HEK293 (cell line): ENCODE data around the gene NRROS.

Source experiments
- KLF1 ChIP-seq: fragments of 450-650 bp; formaldehyde crosslinking; IDR thresholded peaks from 2 replicates; pipeline ENCODE4 v1.5.1; 2016; ENCODE audit warnings: missing biosample characterization, missing genetic modification characterization
- PRDM1 ChIP-seq: fragments of 450-650 bp; formaldehyde crosslinking; IDR thresholded peaks from 2 replicates; pipeline ENCODE4; 2016; ENCODE audit warnings: missing biosample characterization, missing genetic modification characterization
- SETDB1 ChIP-seq: IDR thresholded peaks from one replicate; pipeline ENCODE4 v1.6.1; 2017; ENCODE audit warnings: mild to moderate bottlenecking, low read length, moderate library complexity, mixed read lengths; ENCODE audit not compliant: insufficient read length
- TCF7L2 ChIP-seq: IDR thresholded peaks from 2 replicates; pipeline ENCODE4 v1.6.1; 2011; ENCODE audit warnings: low read depth, mild to moderate bottlenecking, inconsistent platforms, low read length, moderate library complexity, borderline replicate concordance
- ZFP69B ChIP-seq: fragments of 450-650 bp; formaldehyde crosslinking; IDR thresholded peaks from 2 replicates; pipeline ENCODE4 v1.5.1; 2016; ENCODE audit warnings: missing biosample characterization, missing genetic modification characterization
- ZNF112 ChIP-seq: fragments of 450-650 bp; formaldehyde crosslinking; IDR thresholded peaks from 2 replicates; pipeline ENCODE4 v1.5.0; 2017; ENCODE audit warnings: missing biosample characterization, missing genetic modification characterization
- ZNF132 ChIP-seq: fragments of 450-650 bp; formaldehyde crosslinking; IDR thresholded peaks from 2 replicates; pipeline ENCODE4 v1.5.1; 2017; ENCODE audit warnings: missing biosample characterization, missing genetic modification characterization, borderline replicate concordance
- ZNF16 ChIP-seq: fragments of 450-650 bp; formaldehyde crosslinking; IDR thresholded peaks from 2 replicates; pipeline ENCODE4 v1.5.1; 2016; ENCODE audit warnings: low read depth, missing biosample characterization, missing genetic modification characterization
- ZNF175 ChIP-seq: fragments of 450-650 bp; formaldehyde crosslinking; IDR thresholded peaks from 2 replicates; pipeline ENCODE4 v1.5.1; 2016; ENCODE audit warnings: missing biosample characterization, missing genetic modification characterization
- ZNF223 ChIP-seq: fragments of 450-650 bp; formaldehyde crosslinking; IDR thresholded peaks from 2 replicates; pipeline ENCODE4 v1.5.1; 2016; ENCODE audit warnings: missing biosample characterization, missing genetic modification characterization
- ZNF24 ChIP-seq: fragments of 450-650 bp; formaldehyde crosslinking; IDR thresholded peaks from 2 replicates; pipeline ENCODE4 v1.5.1; 2016; ENCODE audit warnings: missing biosample characterization, missing genetic modification characterization
- ZNF311 ChIP-seq: fragments of 450-650 bp; formaldehyde crosslinking; IDR thresholded peaks from 2 replicates; pipeline ENCODE4 v1.5.1; 2017; ENCODE audit warnings: missing biosample characterization, missing genetic modification characterization, borderline replicate concordance
- ZNF37A ChIP-seq: fragments of 450-650 bp; IDR thresholded peaks from 2 replicates; pipeline ENCODE4 v1.5.1; 2018; ENCODE audit warnings: missing biosample characterization, missing genetic modification characterization
- ZNF404 ChIP-seq: fragments of 450-650 bp; formaldehyde crosslinking; IDR thresholded peaks from 2 replicates; pipeline ENCODE4 v1.5.1; 2017; ENCODE audit warnings: missing biosample characterization, missing genetic modification characterization
- ZNF473 ChIP-seq: fragments of 450-650 bp; formaldehyde crosslinking; IDR thresholded peaks from 2 replicates; pipeline ENCODE4 v1.5.1; 2017; ENCODE audit warnings: missing biosample characterization, missing genetic modification characterization
- ZNF510 ChIP-seq: fragments of 450-650 bp; formaldehyde crosslinking; IDR thresholded peaks from 2 replicates; pipeline ENCODE4 v1.5.1; 2018; ENCODE audit warnings: mild to moderate bottlenecking, missing genetic modification characterization, missing biosample characterization; ENCODE audit not compliant: insufficient replicate concordance
- ZNF555 ChIP-seq: fragments of 450-650 bp; formaldehyde crosslinking; conservative IDR thresholded peaks from 2 replicates; pipeline ENCODE4 v1.5.1; 2017; ENCODE audit warnings: missing biosample characterization, mild to moderate bottlenecking, missing genetic modification characterization, inconsistent platforms
- ZNF600 ChIP-seq: fragments of 450-650 bp; formaldehyde crosslinking; IDR thresholded peaks from 2 replicates; pipeline ENCODE4 v1.5.1; 2016; ENCODE audit warnings: missing biosample characterization, missing genetic modification characterization
- ZSCAN30 ChIP-seq: fragments of 450-650 bp; IDR thresholded peaks from 2 replicates; pipeline ENCODE4 v1.5.1; 2018; ENCODE audit warnings: missing biosample characterization, mild to moderate bottlenecking, missing genetic modification characterization, moderate library complexity
- TF ChIP-seq, protein P1 (sequence below): fragments of 450-650 bp; formaldehyde crosslinking; optimal IDR thresholded peaks from 2 replicates; pipeline ENCODE3; 2016; ENCODE audit warnings: missing biosample characterization, mild to moderate bottlenecking, missing genetic modification characterization
- TF ChIP-seq, protein P2 (sequence below): fragments of 450-650 bp; formaldehyde crosslinking; IDR thresholded peaks from 2 replicates; pipeline ENCODE4 v1.5.1; 2016; ENCODE audit warnings: missing biosample characterization, missing genetic modification characterization, low read depth
- TF ChIP-seq, protein P3 (sequence below): fragments of 450-650 bp; formaldehyde crosslinking; IDR thresholded peaks from 2 replicates; pipeline ENCODE4 v1.5.1; 2016; ENCODE audit warnings: missing biosample characterization, missing genetic modification characterization
- TF ChIP-seq, protein P4 (sequence below): fragments of 450-650 bp; formaldehyde crosslinking; IDR thresholded peaks from 2 replicates; pipeline ENCODE4 v1.5.1; 2017; ENCODE audit warnings: missing biosample characterization, missing genetic modification characterization
- TF ChIP-seq, protein P5 (sequence below): fragments of 450-650 bp; formaldehyde crosslinking; IDR thresholded peaks from 2 replicates; pipeline ENCODE4 v1.5.1; 2016; ENCODE audit warnings: missing biosample characterization, missing genetic modification characterization
- TF ChIP-seq, protein P6 (sequence below): fragments of 450-650 bp; formaldehyde crosslinking; IDR thresholded peaks from 2 replicates; pipeline ENCODE4 v1.5.1; 2016; ENCODE audit warnings: missing biosample characterization, missing genetic modification characterization
- TF ChIP-seq, protein P7 (sequence below): fragments of 450-650 bp; formaldehyde crosslinking; IDR thresholded peaks from 2 replicates; pipeline ENCODE4 v1.5.1; 2016; ENCODE audit warnings: missing biosample characterization, missing genetic modification characterization, low read depth

NRROS gene

DNA sequence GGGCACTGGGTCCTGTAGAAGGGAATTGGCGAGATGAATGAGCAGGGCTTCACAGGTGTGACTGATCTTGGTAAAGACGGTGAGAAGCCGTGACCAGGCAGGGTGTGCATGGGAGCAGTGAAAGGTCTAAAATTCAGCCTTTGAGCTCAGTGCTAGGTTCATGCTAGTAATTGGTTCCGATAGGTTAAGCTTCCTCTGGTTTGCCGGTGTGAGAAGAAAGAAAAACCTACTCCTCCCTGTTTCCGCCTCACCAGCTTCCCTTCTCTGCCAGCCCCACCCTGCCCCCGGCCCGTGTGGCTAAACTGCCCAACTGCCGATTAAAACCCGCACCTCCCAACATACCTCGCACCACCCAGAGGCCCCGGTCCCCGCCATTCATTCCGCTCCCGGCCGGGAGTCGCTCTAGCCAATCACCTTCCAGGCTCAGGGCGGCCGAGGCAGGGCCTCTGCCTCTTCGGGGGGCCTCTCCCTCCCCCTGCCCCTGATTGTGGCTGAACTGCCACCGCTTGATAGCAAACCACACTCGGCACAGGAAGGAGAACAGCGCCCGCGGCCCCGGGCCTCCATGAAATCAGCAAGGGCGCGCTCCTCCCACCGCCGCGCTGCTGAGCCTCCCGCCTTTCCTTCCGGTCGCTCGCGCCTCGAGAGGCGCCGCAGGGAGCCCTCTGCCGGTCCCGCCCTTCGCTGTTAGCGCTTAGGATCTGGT lies 7.3 kb upstream of the NRROS start (continued):
- TF ChIP-seq ZNF223 (no peak), ZNF600 (tag by site-specific recombination) (no peak), ZNF510 (tag by site-specific recombination) (no peak), ZFP69B (tag by site-specific recombination) (peak; percentile 10; the same call in 1 of the 2 replicates), ZNF37A (no peak), ZNF112 (tag by site-specific recombination) (no peak), KLF1 (tag by site-specific recombination) (peak; percentile 80), ZNF24 (tag by site-specific recombination) (0 out of 2 replicates have a peak, but pooled peaks have one; percentile 36), ZNF473 (tag by site-specific recombination) (no peak), ZNF311 (no peak), TCF7L2 (no peak), ZNF175 (no peak), ZSCAN30 (tag by site-specific recombination) (0 out of 2 replicates have a peak, but pooled peaks have one; percentile 52), ZNF132 (tag by site-specific recombination) (no peak), ZNF555 (tag by site-specific recombination) (no peak), ZNF404 (no peak), PRDM1 (tag by site-specific recombination) (0 out of 2 replicates have a peak, but pooled peaks have one; percentile 46), SETDB1 (no peak), ZNF16 (tag by site-specific recombination) (no peak)
- TF ChIP-seq, protein P1, sequence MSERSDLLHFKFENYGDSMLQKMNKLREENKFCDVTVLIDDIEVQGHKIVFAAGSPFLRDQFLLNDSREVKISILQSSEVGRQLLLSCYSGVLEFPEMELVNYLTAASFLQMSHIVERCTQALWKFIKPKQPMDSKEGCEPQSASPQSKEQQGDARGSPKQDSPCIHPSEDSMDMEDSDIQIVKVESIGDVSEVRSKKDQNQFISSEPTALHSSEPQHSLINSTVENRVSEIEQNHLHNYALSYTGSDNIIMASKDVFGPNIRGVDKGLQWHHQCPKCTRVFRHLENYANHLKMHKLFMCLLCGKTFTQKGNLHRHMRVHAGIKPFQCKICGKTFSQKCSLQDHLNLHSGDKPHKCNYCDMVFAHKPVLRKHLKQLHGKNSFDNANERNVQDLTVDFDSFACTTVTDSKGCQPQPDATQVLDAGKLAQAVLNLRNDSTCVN (tag by site-specific recombination): peak; percentile 85
- TF ChIP-seq, protein P2, sequence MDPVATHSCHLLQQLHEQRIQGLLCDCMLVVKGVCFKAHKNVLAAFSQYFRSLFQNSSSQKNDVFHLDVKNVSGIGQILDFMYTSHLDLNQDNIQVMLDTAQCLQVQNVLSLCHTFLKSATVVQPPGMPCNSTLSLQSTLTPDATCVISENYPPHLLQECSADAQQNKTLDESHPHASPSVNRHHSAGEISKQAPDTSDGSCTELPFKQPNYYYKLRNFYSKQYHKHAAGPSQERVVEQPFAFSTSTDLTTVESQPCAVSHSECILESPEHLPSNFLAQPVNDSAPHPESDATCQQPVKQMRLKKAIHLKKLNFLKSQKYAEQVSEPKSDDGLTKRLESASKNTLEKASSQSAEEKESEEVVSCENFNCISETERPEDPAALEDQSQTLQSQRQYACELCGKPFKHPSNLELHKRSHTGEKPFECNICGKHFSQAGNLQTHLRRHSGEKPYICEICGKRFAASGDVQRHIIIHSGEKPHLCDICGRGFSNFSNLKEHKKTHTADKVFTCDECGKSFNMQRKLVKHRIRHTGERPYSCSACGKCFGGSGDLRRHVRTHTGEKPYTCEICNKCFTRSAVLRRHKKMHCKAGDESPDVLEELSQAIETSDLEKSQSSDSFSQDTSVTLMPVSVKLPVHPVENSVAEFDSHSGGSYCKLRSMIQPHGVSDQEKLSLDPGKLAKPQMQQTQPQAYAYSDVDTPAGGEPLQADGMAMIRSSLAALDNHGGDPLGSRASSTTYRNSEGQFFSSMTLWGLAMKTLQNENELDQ (tag by site-specific recombination): no peak
- TF ChIP-seq, protein P3, sequence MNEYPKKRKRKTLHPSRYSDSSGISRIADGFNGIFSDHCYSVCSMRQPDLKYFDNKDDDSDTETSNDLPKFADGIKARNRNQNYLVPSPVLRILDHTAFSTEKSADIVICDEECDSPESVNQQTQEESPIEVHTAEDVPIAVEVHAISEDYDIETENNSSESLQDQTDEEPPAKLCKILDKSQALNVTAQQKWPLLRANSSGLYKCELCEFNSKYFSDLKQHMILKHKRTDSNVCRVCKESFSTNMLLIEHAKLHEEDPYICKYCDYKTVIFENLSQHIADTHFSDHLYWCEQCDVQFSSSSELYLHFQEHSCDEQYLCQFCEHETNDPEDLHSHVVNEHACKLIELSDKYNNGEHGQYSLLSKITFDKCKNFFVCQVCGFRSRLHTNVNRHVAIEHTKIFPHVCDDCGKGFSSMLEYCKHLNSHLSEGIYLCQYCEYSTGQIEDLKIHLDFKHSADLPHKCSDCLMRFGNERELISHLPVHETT (tag by site-specific recombination): no peak
- TF ChIP-seq, protein P4, sequence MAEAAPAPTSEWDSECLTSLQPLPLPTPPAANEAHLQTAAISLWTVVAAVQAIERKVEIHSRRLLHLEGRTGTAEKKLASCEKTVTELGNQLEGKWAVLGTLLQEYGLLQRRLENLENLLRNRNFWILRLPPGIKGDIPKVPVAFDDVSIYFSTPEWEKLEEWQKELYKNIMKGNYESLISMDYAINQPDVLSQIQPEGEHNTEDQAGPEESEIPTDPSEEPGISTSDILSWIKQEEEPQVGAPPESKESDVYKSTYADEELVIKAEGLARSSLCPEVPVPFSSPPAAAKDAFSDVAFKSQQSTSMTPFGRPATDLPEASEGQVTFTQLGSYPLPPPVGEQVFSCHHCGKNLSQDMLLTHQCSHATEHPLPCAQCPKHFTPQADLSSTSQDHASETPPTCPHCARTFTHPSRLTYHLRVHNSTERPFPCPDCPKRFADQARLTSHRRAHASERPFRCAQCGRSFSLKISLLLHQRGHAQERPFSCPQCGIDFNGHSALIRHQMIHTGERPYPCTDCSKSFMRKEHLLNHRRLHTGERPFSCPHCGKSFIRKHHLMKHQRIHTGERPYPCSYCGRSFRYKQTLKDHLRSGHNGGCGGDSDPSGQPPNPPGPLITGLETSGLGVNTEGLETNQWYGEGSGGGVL: peak; percentile 72
- TF ChIP-seq, protein P5, sequence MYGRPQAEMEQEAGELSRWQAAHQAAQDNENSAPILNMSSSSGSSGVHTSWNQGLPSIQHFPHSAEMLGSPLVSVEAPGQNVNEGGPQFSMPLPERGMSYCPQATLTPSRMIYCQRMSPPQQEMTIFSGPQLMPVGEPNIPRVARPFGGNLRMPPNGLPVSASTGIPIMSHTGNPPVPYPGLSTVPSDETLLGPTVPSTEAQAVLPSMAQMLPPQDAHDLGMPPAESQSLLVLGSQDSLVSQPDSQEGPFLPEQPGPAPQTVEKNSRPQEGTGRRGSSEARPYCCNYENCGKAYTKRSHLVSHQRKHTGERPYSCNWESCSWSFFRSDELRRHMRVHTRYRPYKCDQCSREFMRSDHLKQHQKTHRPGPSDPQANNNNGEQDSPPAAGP (tag by site-specific recombination): peak; percentile 75
- TF ChIP-seq, protein P6, sequence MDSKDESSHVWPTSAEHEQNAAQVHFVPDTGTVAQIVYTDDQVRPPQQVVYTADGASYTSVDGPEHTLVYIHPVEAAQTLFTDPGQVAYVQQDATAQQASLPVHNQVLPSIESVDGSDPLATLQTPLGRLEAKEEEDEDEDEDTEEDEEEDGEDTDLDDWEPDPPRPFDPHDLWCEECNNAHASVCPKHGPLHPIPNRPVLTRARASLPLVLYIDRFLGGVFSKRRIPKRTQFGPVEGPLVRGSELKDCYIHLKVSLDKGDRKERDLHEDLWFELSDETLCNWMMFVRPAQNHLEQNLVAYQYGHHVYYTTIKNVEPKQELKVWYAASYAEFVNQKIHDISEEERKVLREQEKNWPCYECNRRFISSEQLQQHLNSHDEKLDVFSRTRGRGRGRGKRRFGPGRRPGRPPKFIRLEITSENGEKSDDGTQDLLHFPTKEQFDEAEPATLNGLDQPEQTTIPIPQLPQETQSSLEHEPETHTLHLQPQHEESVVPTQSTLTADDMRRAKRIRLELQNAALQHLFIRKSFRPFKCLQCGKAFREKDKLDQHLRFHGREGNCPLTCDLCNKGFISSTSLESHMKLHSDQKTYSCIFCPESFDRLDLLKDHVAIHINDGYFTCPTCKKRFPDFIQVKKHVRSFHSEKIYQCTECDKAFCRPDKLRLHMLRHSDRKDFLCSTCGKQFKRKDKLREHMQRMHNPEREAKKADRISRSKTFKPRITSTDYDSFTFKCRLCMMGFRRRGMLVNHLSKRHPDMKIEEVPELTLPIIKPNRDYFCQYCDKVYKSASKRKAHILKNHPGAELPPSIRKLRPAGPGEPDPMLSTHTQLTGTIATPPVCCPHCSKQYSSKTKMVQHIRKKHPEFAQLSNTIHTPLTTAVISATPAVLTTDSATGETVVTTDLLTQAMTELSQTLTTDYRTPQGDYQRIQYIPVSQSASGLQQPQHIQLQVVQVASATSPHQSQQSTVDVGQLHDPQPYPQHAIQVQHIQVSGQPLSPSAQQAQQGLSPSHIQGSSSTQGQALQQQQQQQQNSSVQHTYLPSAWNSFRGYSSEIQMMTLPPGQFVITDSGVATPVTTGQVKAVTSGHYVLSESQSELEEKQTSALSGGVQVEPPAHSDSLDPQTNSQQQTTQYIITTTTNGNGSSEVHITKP (tag by site-specific recombination): peak; percentile 45
- TF ChIP-seq, protein P7, sequence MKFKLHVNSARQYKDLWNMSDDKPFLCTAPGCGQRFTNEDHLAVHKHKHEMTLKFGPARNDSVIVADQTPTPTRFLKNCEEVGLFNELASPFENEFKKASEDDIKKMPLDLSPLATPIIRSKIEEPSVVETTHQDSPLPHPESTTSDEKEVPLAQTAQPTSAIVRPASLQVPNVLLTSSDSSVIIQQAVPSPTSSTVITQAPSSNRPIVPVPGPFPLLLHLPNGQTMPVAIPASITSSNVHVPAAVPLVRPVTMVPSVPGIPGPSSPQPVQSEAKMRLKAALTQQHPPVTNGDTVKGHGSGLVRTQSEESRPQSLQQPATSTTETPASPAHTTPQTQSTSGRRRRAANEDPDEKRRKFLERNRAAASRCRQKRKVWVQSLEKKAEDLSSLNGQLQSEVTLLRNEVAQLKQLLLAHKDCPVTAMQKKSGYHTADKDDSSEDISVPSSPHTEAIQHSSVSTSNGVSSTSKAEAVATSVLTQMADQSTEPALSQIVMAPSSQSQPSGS (tag by site-specific recombination): no peak
